Liver (tissue), 3 donors: ENCODE measurements around the gene HNRNPDL.
"Not testable (repeated sequence)": the region's sequence is repeated elsewhere in the genome, so short reads cannot be mapped to it uniquely, and the experiment has no call there.

Source experiments
- ATF3 ChIP-seq: IDR thresholded peaks from 2 replicates; pipeline ENCODE4 v1.6.1; 2016; ENCODE audit warnings: antibody characterized with exemption
- CTCF ChIP-seq: fragments of 150-350 bp; IDR thresholded peaks from 2 replicates; pipeline ENCODE4 v1.5.1; 2017; ENCODE audit warnings: improper control_type of control experiment, low read depth, low read length; ENCODE audit not compliant: missing input control
- EGR1 ChIP-seq, 2 donors: IDR thresholded peaks; 2 replicates each; pipeline ENCODE4 v1.6.1; 2016 to 2018; ENCODE audit warnings: antibody characterized with exemption in 2 of 2, low read depth in 2 of 2
- FOXA1 ChIP-seq: IDR thresholded peaks from 2 replicates; pipeline ENCODE4 v1.6.1; 2016; ENCODE audit warnings: antibody characterized with exemption
- GABPA ChIP-seq, 2 donors: IDR thresholded peaks in 1 of 2; conservative IDR thresholded peaks in 1 of 2; 2 replicates each; pipeline ENCODE4 v1.6.1; 2016; ENCODE audit warnings: antibody characterized with exemption in 2 of 2, mild to moderate bottlenecking in 1 of 2, moderate library complexity in 1 of 2
- MAX ChIP-seq: IDR thresholded peaks from 2 replicates; pipeline ENCODE4 v1.6.1; 2016; ENCODE audit warnings: antibody characterized with exemption
- NR2F2 ChIP-seq: IDR thresholded peaks from 2 replicates; pipeline ENCODE4 v1.6.1; 2016; ENCODE audit warnings: antibody characterized with exemption
- RAD21 ChIP-seq, 2 donors: IDR thresholded peaks; 2 replicates each; pipeline ENCODE4 v1.6.1; 2016; ENCODE audit warnings: antibody characterized with exemption in 2 of 2, mild to moderate bottlenecking in 2 of 2
- REST ChIP-seq: IDR thresholded peaks from 2 replicates; pipeline ENCODE4 v1.6.1; 2016; ENCODE audit warnings: antibody characterized with exemption, mild to moderate bottlenecking
- SP1 ChIP-seq: IDR thresholded peaks from 2 replicates; pipeline ENCODE4 v1.6.1; 2018; ENCODE audit warnings: antibody characterized with exemption, mild to moderate bottlenecking
- TAF1 ChIP-seq: conservative IDR thresholded peaks from 2 replicates; pipeline ENCODE4 v1.6.1; 2016; ENCODE audit warnings: antibody characterized with exemption, mild to moderate bottlenecking
- YY1 ChIP-seq: IDR thresholded peaks from 2 replicates; pipeline ENCODE4 v1.6.1; 2016; ENCODE audit warnings: antibody characterized with exemption, mild to moderate bottlenecking
- ZBTB33 ChIP-seq: IDR thresholded peaks from 2 replicates; pipeline ENCODE4 v1.6.1; 2016; ENCODE audit warnings: antibody characterized with exemption
- donor health status: healthy.
- donor health status: healthy.

GRCh38 chr4:82415061-82415460 lies 15.2 kb downstream of the HNRNPDL start:
- not testable (repeated sequence) for TF ChIP-seq CTCF; ZBTB33; MAX; RAD21 (IDR thresholded peaks at IDR 0.05); REST; YY1; EGR1 (IDR thresholded peaks at IDR 0.05; ENCODE audit: low read depth in 2 of 2); SP1; GABPA (IDR thresholded peaks at IDR 0.05 in 1 of 2, conservative IDR thresholded peaks at IDR 0.05 in 1 of 2); FOXA1; ATF3; NR2F2; TAF1
